Motor neuron (in vitro differentiated cells): ENCODE results near the gene WDR35. TPM values are rescaled to one million over a fixed set of nuclear protein-coding genes. Genes with fewer than 3 reads are reported as not detected.
"Not testable (repeated sequence)": the region's sequence is repeated elsewhere in the genome, so short reads cannot be mapped to it uniquely, and the experiment has no call there.

Experiments
- ATAC-seq, 8 experiments: fragments of 200-7000 bp; cut with Tn5 transposase; replicated peaks in 6 of 8; 2 replicates each; pipeline ENCODE4 v1.8.0; 2021; ENCODE audit warnings: mild to moderate bottlenecking in 8 of 8, moderate library complexity in 8 of 8
- H3K27ac ChIP-seq, 2 donors: fragments of 250-450 bp; sonication (Bioruptor Pico); 2 replicates each; pipeline ENCODE4 v1.9.0; 2021; ENCODE audit warnings: antibody characterized with exemption in 2 of 2, mild to moderate bottlenecking in 2 of 2, moderate library complexity in 1 of 2
- H3K4me1 ChIP-seq, 2 donors: fragments of 250-450 bp; sonication (Bioruptor Pico); replicated peaks in 1 of 2; 2 replicates each; pipeline ENCODE4 v1.6.1; 2021; ENCODE audit warnings: antibody characterized with exemption in 2 of 2, mild to moderate bottlenecking in 2 of 2, moderate library complexity in 1 of 2
- H3K4me3 ChIP-seq, 5 donors: fragments of 250-450 bp; sonication (Bioruptor Pico); 2 replicates each; pipeline ENCODE4 v1.9.0; 2021; ENCODE audit warnings: antibody characterized with exemption in 5 of 5, mild to moderate bottlenecking in 5 of 5, moderate library complexity in 4 of 5
- WGBS, 10 experiments: fragments of 450-650 bp; shearing (Covaris generic); methylation state at CpG; one replicate each; pipeline ENCODE4 v1.0.0; 2022; 5-methylcytosine and 5-hydroxymethylcytosine counted together
- in situ Hi-C, 9 experiments: fragments of 400-800 bp; cut with MboI; loops; one replicate each; pipeline ENCODE4 v1.15.0; 2021; ENCODE audit warnings: low sequenced_read_pairs in 9 of 9, low pct_unique_long_range_greater_than_20kb in 2 of 9; ENCODE audit not compliant: unreplicated experiment in 9 of 9
- total RNA-seq, 8 experiments: library from RNA; unstranded; fragments of 300-600 nt; gene quantifications; 2 replicates each; pipeline versions ENCODE4 v1.2.3 to v1.2.4, GENCODE V29; 2022

Gene WDR35
- total RNA-seq, 8 experiments from 2014 or later = 6.5 to 28.9 (median 12.9) TPM

GRCh38 chr2:19949071-19949470 is 40.8 kb downstream of the WDR35 start:
- in situ Hi-C loops = no loop called here

GRCh38 chr2:19947184-19947940 is 42.5 kb downstream of the WDR35 start:
- Histone ChIP-seq H3K27ac (no peak overlapping the region), H3K4me1 (peaks cover 10 to 15% of the 10 kb centered on the region in 2 donors), H3K4me3 (no peak overlapping the region)
- WGBS, 10 experiments = 82 to 100% (median 98%) methylated on average over 1 to 4 of the region's 4 CpGs
- no peak for ATAC-seq
- in situ Hi-C loops = no loop called here

More at GRCh38 chr2:19949071-19949470, 40.8 kb downstream of the WDR35 start:
- H3K27ac ChIP-seq = no peak overlapping the region
- H3K4me3 ChIP-seq = no peak overlapping the region
- peaks cover 7 to 9% of the 10 kb centered on the region in 2 donors for H3K4me1 ChIP-seq
- ATAC-seq = peak in 1 of 8 experiments; percentile 45

- H3K4me3 ChIP-seq = no peak overlapping the region
- WGBS, 10 experiments = 21 to 100% (median 43%) methylated on average over 1 to 2 of the region's 2 CpGs; no CpG with 5 or more reads in 1 of the 10 experiments
Observed at GRCh38 chr2:19944205-19944845, 45.6 kb downstream of the WDR35 start.

GRCh38 chr2:19943189-19943588 is 46.7 kb downstream of the WDR35 start:
- peak in 2 of 8 experiments; percentile 56 to 61 for ATAC-seq
- Histone ChIP-seq H3K27ac (no peak overlapping the region), H3K4me1 (peaks cover 10 to 15% of the 10 kb centered on the region in 2 donors), H3K4me3 (no peak overlapping the region)
- in situ Hi-C loops = no loop called here
- 17 to 71% (median 44%) methylated on average over 1 of the region's 1 CpG; no CpG with 5 or more reads in 3 of the 10 experiments for WGBS, 10 experiments

More at GRCh38 chr2:19944205-19944845, 45.6 kb downstream of the WDR35 start:
- peaks cover 10 to 15% of the 10 kb centered on the region in 2 donors for H3K4me1 ChIP-seq
- ATAC-seq = peak in 1 of 8 experiments; percentile 55
- no peak overlapping the region for H3K27ac ChIP-seq
- in situ Hi-C loops = no loop called here

GRCh38 chr2:19942199-19942598 is 47.7 kb downstream of the WDR35 start:
- no peak overlapping the region for H3K4me3 ChIP-seq
- H3K27ac ChIP-seq = no peak overlapping the region
- no peak for ATAC-seq
- in situ Hi-C loops = no loop called here
- H3K4me1 ChIP-seq = peaks cover 10 to 15% of the 10 kb centered on the region in 2 donors

GRCh38 chr2:19937004-19937403 is 52.9 kb downstream of the WDR35 start:
- no peak overlapping the region for H3K4me3 ChIP-seq
- no peaks in the 10 kb centered on the region for H3K4me1 ChIP-seq
- no peak for ATAC-seq
- whole genome bisulfite sequencing, 10 experiments = 69 to 100% (median 96%) methylated on average over 2 to 4 of the region's 4 CpGs
- no peak overlapping the region for H3K27ac ChIP-seq
- in situ Hi-C loops = no loop called here

- no peak overlapping the region for H3K4me3 ChIP-seq
Observed at GRCh38 chr2:19936203-19936602, 53.7 kb downstream of the WDR35 start.

GRCh38 chr2:19933351-19933981 is 56.4 kb downstream of the WDR35 start:
- H3K4me1 ChIP-seq = no peaks in the 10 kb centered on the region
- H3K4me3 ChIP-seq = no peak overlapping the region
- WGBS, 10 experiments = 40 to 100% (median 85%) methylated on average over 1 to 5 of the region's 5 CpGs
- ATAC-seq = peak in 3 of 8 experiments; percentile 20 to 68 (median 27)
- in situ Hi-C loops = no loop called here
- H3K27ac ChIP-seq = no peak overlapping the region

More at GRCh38 chr2:19936203-19936602, 53.7 kb downstream of the WDR35 start:
- Histone ChIP-seq H3K4me1 (no peaks in the 10 kb centered on the region), H3K27ac (no peak overlapping the region)
- no peak for ATAC-seq
- WGBS, 10 experiments = 80 to 100% (median 95%) methylated on average over 1 to 2 of the region's 2 CpGs; no CpG with 5 or more reads in 6 of the 10 experiments
- in situ Hi-C loops = no loop called here

GRCh38 chr2:19932928-19933327 is 57.0 kb downstream of the WDR35 start:
- no peak overlapping the region for H3K27ac ChIP-seq
- 86 to 100% (median 100%) methylated on average over 1 to 2 of the region's 2 CpGs; no CpG with 5 or more reads in 2 of the 10 experiments for WGBS, 10 experiments
- in situ Hi-C loops = no loop called here
- ATAC-seq = no peak
- H3K4me3 ChIP-seq = no peak overlapping the region
- no peaks in the 10 kb centered on the region for H3K4me1 ChIP-seq

- H3K4me1 ChIP-seq = no peaks in the 10 kb centered on the region
- no peak overlapping the region for H3K27ac ChIP-seq
- ATAC-seq = peak in 3 of 8 experiments; percentile 34 to 62 (median 44)
- in situ Hi-C loops = no loop called here
- H3K4me3 ChIP-seq = no peak overlapping the region
Observed at GRCh38 chr2:19929226-19929625, 60.7 kb downstream of the WDR35 start.

- H3K4me1 ChIP-seq, in situ Hi-C loops, ATAC-seq, H3K27ac ChIP-seq, H3K4me3 ChIP-seq: not testable (repeated sequence)
- 83 to 100% methylated on average over 1 of the region's 1 CpG; no CpG with 5 or more reads in 8 of the 10 experiments for WGBS, 10 experiments
Observed at GRCh38 chr2:19927816-19928215, 62.1 kb downstream of the WDR35 start.

GRCh38 chr2:19924526-19924925 is 65.4 kb downstream of the WDR35 start:
- 79 to 100% (median 100%) methylated on average over 1 to 3 of the region's 4 CpGs; no CpG with 5 or more reads in 1 of the 10 experiments for WGBS, 10 experiments
- H3K4me3 ChIP-seq, in situ Hi-C loops, H3K27ac ChIP-seq, ATAC-seq, H3K4me1 ChIP-seq: not testable (repeated sequence)

GRCh38 chr2:19922188-19922587 is 67.7 kb downstream of the WDR35 start:
- H3K4me1 ChIP-seq, in situ Hi-C loops, H3K27ac ChIP-seq, H3K4me3 ChIP-seq, ATAC-seq: not testable (repeated sequence)
- 80% methylated on average over 1 of the region's 3 CpGs; no CpG with 5 or more reads in 9 of the 10 experiments for WGBS, 10 experiments
